Esophagus muscularis mucosa (tissue), 4 donors: ENCODE results near the gene PHF2. TPM values are rescaled to one million over a fixed set of nuclear protein-coding genes. Genes with fewer than 3 reads are reported as not detected.

Experiments
- DNase-seq: peaks from one replicate; pipeline ENCODE4 v3.0.0-alpha.2; 2017; ENCODE audit errors: extremely low spot score
- H3K27ac ChIP-seq, 4 donors: fragments of 200-600 bp; sonication (generic); replicated peaks in 1 of 4; 1 replicate in 3 of 4; 2 replicates in 1 of 4; pipeline ENCODE4 v1.5.1; 2016 to 2019; ENCODE audit warnings: mild to moderate bottlenecking in 1 of 4
- H3K27me3 ChIP-seq, 4 donors: fragments of 200-600 bp; sonication (generic); one replicate each; pipeline versions ENCODE4 v1.5.1 to v1.6.0; 2016 to 2019
- H3K36me3 ChIP-seq, 4 donors: fragments of 200-600 bp; sonication (generic); one replicate each; pipeline ENCODE4 v1.5.1; 2016 to 2019
- H3K4me1 ChIP-seq, 4 donors: fragments of 200-600 bp; sonication (generic); one replicate each; pipeline ENCODE4 v1.5.1; 2016 to 2019
- H3K4me3 ChIP-seq, 4 donors: fragments of 200-600 bp; sonication (generic); 1 replicate in 2 of 4; 2 replicates in 2 of 4; pipeline ENCODE4 v1.5.1; 2016 to 2019; ENCODE audit warnings: mild to moderate bottlenecking in 4 of 4, moderate library complexity in 1 of 4
- H3K9me3 ChIP-seq, 4 donors: fragments of 200-600 bp; sonication (generic); 1 replicate in 3 of 4; 2 replicates in 1 of 4; pipeline ENCODE4 v1.5.1; 2016 to 2019
- EP300 ChIP-seq: sonication (generic); formaldehyde crosslinking; IDR thresholded peaks from one replicate; pipeline ENCODE4 v1.6.1; 2017; ENCODE audit warnings: antibody characterized with exemption
- POLR2A ChIP-seq: fragments of 450-650 bp; IDR thresholded peaks from one replicate; pipeline ENCODE4 v1.6.1; 2017; ENCODE audit warnings: antibody characterized with exemption, moderate library complexity, mild to moderate bottlenecking, low read depth
- POLR2AphosphoS5 ChIP-seq, 2 donors: sonication (generic); formaldehyde crosslinking; IDR thresholded peaks; one replicate each; pipeline ENCODE4 v1.6.1; 2017; ENCODE audit warnings: antibody characterized with exemption in 2 of 2
- WGBS: methylation state at CpG from one replicate; pipeline ENCODE4 v1.1.5; 2018; 5-methylcytosine and 5-hydroxymethylcytosine counted together
- intact Hi-C: fragments of 100-400 bp; cut with DNase I; formaldehyde crosslinking; loops from one replicate; pipeline ENCODE4 v1.15.1; 2023
- total RNA-seq, 4 donors: library from RNA; depleted of rRNA; stranded (reverse); fragments of >200 nt; gene quantifications; one replicate each; pipeline versions ENCODE4 v1.1.0 to v1.2.1, GENCODE V29; 2016
- TF ChIP-seq, protein P1 (sequence below), 3 experiments: fragments of 200-600 bp in 2 of 3; fragments of 450-650 bp in 1 of 3; sonication (generic) in 2 of 3; IDR thresholded peaks; one replicate each; pipeline ENCODE4 v1.5.1; 2017 to 2019; ENCODE audit warnings: antibody characterized with exemption in 3 of 3, mild to moderate bottlenecking in 2 of 3, moderate library complexity in 1 of 3

PHF2 gene
- total RNA-seq, 4 donors from 2014 or later, result 35.7 to 53.5 (median 43.2) TPM

DNA sequence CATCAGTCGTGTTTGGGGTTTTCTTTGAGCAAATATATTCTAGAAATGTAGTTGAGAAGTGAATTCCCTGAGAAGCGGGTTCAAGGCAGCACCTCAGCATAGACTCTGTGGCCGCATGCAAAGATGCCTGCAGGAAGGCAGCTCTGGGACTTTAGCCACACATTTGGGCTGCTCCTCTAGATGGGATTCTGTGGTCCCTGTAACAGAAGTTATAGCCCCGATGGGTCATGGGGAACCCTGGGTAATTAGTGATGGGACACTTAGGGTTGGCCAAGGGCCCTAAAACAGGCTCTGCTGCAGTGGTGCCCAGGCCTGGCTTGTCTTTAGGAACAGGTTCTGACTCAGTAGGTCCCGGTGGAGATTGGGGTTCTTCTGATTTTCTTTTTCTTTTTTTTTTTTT, 36.8 kb downstream of the PHF2 start:
- no peak overlapping the region for H3K27ac ChIP-seq
- H3K4me1 ChIP-seq, result peaks cover 29 to 46% (median 39%) of the 10 kb centered on the region in 4 donors
- WGBS, result 83% methylated on average over 3 of the region's 5 CpGs
- no peak for DNase-seq
- peaks cover 0 to 17% (median 14%) of the 10 kb centered on the region in 4 donors for H3K9me3 ChIP-seq
- no peak for TF ChIP-seq EP300
- no peak for TF ChIP-seq POLR2A
- TF ChIP-seq, protein P1, sequence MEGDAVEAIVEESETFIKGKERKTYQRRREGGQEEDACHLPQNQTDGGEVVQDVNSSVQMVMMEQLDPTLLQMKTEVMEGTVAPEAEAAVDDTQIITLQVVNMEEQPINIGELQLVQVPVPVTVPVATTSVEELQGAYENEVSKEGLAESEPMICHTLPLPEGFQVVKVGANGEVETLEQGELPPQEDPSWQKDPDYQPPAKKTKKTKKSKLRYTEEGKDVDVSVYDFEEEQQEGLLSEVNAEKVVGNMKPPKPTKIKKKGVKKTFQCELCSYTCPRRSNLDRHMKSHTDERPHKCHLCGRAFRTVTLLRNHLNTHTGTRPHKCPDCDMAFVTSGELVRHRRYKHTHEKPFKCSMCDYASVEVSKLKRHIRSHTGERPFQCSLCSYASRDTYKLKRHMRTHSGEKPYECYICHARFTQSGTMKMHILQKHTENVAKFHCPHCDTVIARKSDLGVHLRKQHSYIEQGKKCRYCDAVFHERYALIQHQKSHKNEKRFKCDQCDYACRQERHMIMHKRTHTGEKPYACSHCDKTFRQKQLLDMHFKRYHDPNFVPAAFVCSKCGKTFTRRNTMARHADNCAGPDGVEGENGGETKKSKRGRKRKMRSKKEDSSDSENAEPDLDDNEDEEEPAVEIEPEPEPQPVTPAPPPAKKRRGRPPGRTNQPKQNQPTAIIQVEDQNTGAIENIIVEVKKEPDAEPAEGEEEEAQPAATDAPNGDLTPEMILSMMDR (IDR thresholded peaks at IDR 0.05), result no peak
- TF ChIP-seq POLR2AphosphoS5 (IDR thresholded peaks at IDR 0.05), result no peak
- intact Hi-C loops, result no loop called here
- no peaks in the 10 kb centered on the region for H3K27me3 ChIP-seq
- no peak overlapping the region for H3K4me3 ChIP-seq
- peaks cover 0 to 8% (median 0%) of the 10 kb centered on the region in 4 donors for H3K36me3 ChIP-seq

GRCh38 chr9:93613791-93614190, 37.4 kb downstream of the PHF2 start:
- Histone ChIP-seq H3K27ac (no peak overlapping the region), H3K36me3 (peaks cover 0 to 10% (median 0%) of the 10 kb centered on the region in 4 donors), H3K9me3 (peaks cover 0 to 14% (median 12%) of the 10 kb centered on the region in 4 donors), H3K4me3 (no peak overlapping the region), H3K27me3 (no peaks in the 10 kb centered on the region), H3K4me1 (peaks cover 29 to 48% (median 40%) of the 10 kb centered on the region in 4 donors)
- intact Hi-C loops, result no loop called here
- DNase-seq, result no peak
- WGBS, result 50% methylated on average over 2 of the region's 3 CpGs
- TF ChIP-seq, protein P1 (IDR thresholded peaks at IDR 0.05), result no peak
- TF ChIP-seq POLR2A, result no peak
- no peak for TF ChIP-seq POLR2AphosphoS5 (IDR thresholded peaks at IDR 0.05)

DNA sequence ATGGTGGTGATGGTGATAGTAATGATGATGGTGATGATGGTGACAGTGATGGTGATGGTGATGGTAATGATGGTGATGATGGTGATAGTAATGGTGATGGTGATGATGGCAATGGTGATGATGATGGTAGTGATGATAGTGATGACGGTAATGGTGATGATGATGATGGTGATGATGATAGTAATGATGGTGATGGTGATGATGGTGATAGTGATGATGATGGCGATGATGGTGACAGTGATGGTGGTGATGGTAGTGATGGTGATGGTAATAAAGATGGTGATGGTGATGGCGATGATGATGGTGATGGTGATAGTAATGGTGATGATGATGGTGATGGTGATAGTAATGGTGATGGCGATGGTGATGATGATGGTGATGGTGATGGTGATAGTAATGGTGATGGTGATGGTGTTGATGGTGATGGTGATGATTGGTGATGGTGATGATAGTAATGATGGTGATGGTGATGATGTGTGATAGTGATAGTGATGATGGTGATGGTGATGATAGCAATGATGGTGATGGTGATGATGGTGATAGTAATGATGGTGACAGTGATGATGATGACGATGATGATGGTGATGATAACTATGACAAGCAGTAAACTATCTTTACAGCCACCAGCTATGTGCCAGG, 38.6 kb downstream of the PHF2 start:
- 85% methylated on average over 5 of the region's 5 CpGs for WGBS

DNA sequence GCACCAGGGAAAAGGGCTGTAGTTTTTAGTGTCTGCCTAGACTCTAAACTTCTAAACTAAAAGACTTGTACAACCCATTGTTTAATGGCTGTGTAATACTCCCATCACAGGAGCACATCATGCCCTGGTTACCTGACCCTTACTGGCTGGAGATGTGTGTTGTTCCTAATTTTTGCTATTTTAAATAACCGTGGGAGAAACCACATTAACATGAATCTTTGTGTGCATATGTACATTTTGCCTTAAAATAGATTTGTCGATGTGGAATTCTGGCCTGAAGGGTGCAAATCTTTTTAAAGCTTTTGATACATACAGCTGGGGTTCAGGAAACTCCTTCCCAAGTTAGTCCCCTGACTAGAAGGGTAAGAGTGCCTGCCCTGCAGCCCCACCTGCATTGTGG, 39.7 kb downstream of the PHF2 start:
- 91% methylated on average over 2 of the region's 2 CpGs for WGBS
- Histone ChIP-seq H3K4me1 (peaks cover 46 to 71% (median 62%) of the 10 kb centered on the region in 4 donors), H3K36me3 (peaks cover 0 to 6% (median 0%) of the 10 kb centered on the region in 4 donors), H3K27ac (no peak overlapping the region), H3K9me3 (no peaks in the 10 kb centered on the region), H3K4me3 (no peak overlapping the region), H3K27me3 (no peaks in the 10 kb centered on the region)
- no peak for DNase-seq
- TF ChIP-seq, protein P1 (IDR thresholded peaks at IDR 0.05), result no peak
- TF ChIP-seq POLR2AphosphoS5 (IDR thresholded peaks at IDR 0.05), result no peak
- no peak for TF ChIP-seq POLR2A
- TF ChIP-seq EP300, result no peak
- intact Hi-C loops, result no loop called here

More for the DNA sequence above, 38.6 kb downstream of the PHF2 start:
- Histone ChIP-seq H3K4me3 (no peak overlapping the region), H3K36me3 (peaks cover 0 to 10% (median 0%) of the 10 kb centered on the region in 4 donors), H3K27me3 (no peaks in the 10 kb centered on the region), H3K9me3 (peaks cover 0 to 8% (median 5%) of the 10 kb centered on the region in 4 donors), H3K4me1 (peaks cover 37 to 60% (median 51%) of the 10 kb centered on the region in 4 donors), H3K27ac (no peak overlapping the region)
- intact Hi-C loops, result no loop called here
- no peak for DNase-seq
- TF ChIP-seq POLR2AphosphoS5 (IDR thresholded peaks at IDR 0.05) (no peak), EP300 (no peak), POLR2A (no peak)
- TF ChIP-seq, protein P1 (IDR thresholded peaks at IDR 0.05), result no peak
